Measurements from ENCODE around the gene ANKIB1. TPM values are rescaled to one million over a fixed set of nuclear protein-coding genes. Genes with fewer than 3 reads are reported as not detected.

ANKIB1 gene, protein sequence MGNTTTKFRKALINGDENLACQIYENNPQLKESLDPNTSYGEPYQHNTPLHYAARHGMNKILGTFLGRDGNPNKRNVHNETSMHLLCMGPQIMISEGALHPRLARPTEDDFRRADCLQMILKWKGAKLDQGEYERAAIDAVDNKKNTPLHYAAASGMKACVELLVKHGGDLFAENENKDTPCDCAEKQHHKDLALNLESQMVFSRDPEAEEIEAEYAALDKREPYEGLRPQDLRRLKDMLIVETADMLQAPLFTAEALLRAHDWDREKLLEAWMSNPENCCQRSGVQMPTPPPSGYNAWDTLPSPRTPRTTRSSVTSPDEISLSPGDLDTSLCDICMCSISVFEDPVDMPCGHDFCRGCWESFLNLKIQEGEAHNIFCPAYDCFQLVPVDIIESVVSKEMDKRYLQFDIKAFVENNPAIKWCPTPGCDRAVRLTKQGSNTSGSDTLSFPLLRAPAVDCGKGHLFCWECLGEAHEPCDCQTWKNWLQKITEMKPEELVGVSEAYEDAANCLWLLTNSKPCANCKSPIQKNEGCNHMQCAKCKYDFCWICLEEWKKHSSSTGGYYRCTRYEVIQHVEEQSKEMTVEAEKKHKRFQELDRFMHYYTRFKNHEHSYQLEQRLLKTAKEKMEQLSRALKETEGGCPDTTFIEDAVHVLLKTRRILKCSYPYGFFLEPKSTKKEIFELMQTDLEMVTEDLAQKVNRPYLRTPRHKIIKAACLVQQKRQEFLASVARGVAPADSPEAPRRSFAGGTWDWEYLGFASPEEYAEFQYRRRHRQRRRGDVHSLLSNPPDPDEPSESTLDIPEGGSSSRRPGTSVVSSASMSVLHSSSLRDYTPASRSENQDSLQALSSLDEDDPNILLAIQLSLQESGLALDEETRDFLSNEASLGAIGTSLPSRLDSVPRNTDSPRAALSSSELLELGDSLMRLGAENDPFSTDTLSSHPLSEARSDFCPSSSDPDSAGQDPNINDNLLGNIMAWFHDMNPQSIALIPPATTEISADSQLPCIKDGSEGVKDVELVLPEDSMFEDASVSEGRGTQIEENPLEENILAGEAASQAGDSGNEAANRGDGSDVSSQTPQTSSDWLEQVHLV
- 10 to 100 TPM; 57.7 to 82.0 TPM for total RNA-seq

DNA sequence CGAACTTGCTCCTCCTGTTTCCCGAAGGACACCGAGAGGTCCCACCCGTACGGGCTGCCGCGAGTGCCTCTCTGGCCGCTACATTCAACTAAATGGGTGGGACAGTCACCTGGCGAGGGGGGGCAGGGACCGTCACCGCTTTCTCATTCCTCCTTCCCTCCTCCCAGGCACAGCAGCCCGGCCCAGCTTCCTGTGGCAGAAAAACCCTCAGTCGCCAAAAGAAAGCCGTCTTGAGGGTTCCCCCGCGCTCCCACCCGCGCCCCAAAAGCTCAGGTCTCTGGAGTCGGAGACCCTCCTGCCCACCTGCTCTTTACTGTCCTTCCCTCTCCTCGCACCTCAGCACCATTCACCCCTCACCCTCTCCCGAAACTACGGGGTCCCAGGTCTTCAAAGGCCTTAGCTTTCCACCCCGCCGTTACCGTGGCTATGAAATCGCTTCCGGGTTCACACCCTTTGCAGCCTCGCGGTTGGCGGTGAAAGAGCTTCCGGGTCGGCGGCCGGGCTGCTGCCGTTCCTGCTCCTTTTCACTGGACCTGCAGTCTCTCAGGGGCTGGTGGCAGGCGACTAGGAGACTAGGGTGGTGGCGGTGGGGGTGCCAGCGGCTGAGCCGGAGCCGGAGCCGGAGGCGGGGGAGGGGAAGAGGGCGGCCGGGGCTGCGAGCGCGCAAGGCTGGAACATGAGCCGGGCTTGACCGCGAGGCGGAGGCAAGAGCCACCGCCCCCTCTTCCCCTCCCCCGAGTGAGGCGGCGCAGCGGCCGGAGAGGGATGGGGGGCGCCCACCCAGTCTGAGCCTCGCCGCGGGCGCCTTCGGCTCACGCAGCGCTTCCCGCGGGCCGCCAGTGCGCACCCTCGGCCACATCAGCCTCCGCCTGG is at the start of gene ANKIB1, which contains the start of gene KRIT1:
Gene ANKIB1 (plus strand): TSS at position 488 of the 873 bp plus-strand sequence. CDS start 49,005 bp downstream, outside the sequence.
Gene KRIT1 (minus strand): TSS at position 428 of the 873 bp plus-strand sequence. CDS start 3,779 bp downstream, outside the sequence.
- Mint-ChIP-seq H3K4me3 (peak within 1 kb of the TSS; percentile 97), H3K36me3 (ENCODE audit: low read depth) (peaks cover 22% of the 10 kb centered on the region), H3K4me1 (peaks cover 39% of the 10 kb centered on the region), H3K27me3 (no peaks in the 10 kb centered on the region), H3K27ac (peak within 1 kb of the TSS; percentile 99), H3K9me3 (no peaks in the 10 kb centered on the region)
- ChIA-PET POLR2A (interaction anchor here (0.8 kb wide), 1 partner anchor 202 kb away, joined by 6 read pairs; the partner anchor contains the start of gene GATAD1), CTCF (interaction anchor here (0.6 to 2.9 kb wide), 8 partner anchors 9 to 201 kb away, joined by 3 to 14 read pairs (median 3); partner anchors contain the start of gene GATAD1)
- peak; percentile 90 for DNase-seq

DNA sequence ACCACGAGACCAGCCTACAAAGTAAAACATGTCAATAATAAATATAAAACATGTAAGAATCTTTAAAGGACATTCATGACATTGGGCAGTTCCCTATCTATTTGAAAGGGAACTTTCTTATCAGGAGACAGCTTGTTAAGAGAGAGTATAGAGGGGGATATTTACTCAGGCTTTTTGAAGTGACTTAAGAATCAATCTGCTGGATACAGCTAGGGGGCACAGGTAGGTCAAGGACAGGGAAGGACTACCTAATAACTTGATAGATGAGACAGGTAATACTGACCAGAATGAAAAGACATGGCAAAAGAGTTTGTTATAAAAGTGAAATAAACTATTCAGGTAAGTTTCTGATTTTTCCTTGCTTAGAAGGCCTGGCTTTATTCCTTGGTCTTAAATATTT is 45.0 kb upstream of the ANKIB1 start:
- Mint-ChIP-seq H3K4me3 (no peak overlapping the region), H3K4me1 (peaks cover 5% of the 10 kb centered on the region), H3K36me3 (ENCODE audit: low read depth) (peaks cover 48% of the 10 kb centered on the region), H3K27ac (no peak overlapping the region), H3K9me3 (no peaks in the 10 kb centered on the region), H3K27me3 (no peaks in the 10 kb centered on the region)
- POLR2A ChIA-PET = interaction anchor here (0.6 kb wide), 1 partner anchor 42 kb away, joined by 3 read pairs; no protein-coding TSS in a partner anchor
- DNase-seq = no peak
- CTCF ChIA-PET = no interaction called here

DNA sequence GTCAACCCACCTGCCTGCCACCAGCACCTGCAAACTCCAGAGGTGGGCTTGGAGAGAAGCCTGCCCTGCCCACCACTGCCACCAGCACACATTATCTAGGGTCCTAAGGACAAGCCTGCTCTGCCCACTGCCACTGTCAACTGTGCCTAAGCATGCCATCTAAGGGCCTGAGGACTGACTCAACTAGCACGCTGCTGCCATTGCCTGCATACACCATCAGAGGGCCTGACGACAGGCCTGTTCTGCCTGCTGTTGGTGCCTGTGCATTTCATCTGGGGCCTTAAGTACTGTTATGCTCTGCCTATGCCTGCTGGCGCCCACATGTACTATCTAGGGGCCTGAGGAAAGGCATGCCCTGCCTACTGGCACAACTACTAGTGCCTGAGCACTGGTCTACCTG is 39.8 kb upstream of the ANKIB1 start:
- H3K27ac Mint-ChIP-seq = no peak overlapping the region
- ChIA-PET POLR2A (no interaction called here), CTCF (interaction anchor here (0.6 kb wide), 1 partner anchor 77 kb away, joined by 4 read pairs; no protein-coding TSS in a partner anchor)
- peaks cover 70% of the 10 kb centered on the region for H3K36me3 Mint-ChIP-seq (ENCODE audit: low read depth)
- peaks cover 14% of the 10 kb centered on the region for H3K4me1 Mint-ChIP-seq
- DNase-seq = no peak
- no peak overlapping the region for H3K4me3 Mint-ChIP-seq
- no peaks in the 10 kb centered on the region for H3K27me3 Mint-ChIP-seq
- peaks cover 21% of the 10 kb centered on the region for H3K9me3 Mint-ChIP-seq

DNA sequence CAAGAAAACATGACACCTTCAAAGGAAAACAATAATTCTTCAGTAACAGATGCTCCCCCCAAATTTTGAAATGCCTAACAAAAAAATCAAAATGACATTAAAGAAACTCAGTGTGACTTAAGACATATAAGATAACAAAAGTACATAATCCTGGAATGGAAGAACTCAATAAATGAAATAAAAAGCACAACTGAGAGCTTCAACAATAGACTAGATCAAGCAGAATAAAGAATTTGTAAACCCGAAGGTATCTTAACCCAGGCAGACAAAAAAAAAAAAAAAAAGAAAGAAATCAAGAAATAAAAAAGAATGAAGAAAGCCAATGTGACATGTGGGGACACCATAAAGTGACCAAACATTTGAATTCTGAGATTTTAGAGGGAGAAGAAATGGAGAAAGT is 39.1 kb upstream of the ANKIB1 start:
- Mint-ChIP-seq H3K4me3 (no peak overlapping the region), H3K9me3 (peaks cover 24% of the 10 kb centered on the region), H3K36me3 (ENCODE audit: low read depth) (peaks cover 75% of the 10 kb centered on the region), H3K27me3 (no peaks in the 10 kb centered on the region), H3K27ac (no peak overlapping the region), H3K4me1 (peaks cover 14% of the 10 kb centered on the region)
- CTCF ChIA-PET = interaction anchor here (0.6 to 0.7 kb wide), 2 partner anchors 8 to 78 kb away, joined by 4 read pairs; no protein-coding TSS in a partner anchor
- DNase-seq = no peak
- POLR2A ChIA-PET = no interaction called here

DNA sequence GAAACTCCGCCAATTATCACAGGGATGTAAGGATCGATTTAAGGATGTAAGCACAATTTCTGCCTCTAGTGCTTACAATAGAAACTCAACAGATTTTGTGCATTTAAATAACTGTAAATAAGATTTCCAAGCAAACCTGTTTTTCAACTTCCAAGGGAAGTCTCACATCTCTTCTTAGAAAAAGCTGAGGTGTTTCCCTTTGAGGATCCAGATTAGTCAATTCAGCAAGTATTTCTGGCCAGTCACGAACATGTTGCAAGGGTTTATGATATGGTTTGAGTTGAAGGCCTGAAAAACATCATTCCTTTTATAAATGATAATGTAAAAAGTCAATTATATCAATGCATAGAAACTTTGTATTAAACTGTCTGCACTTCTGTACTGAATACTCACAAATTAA is 24.0 kb upstream of the ANKIB1 start:
- H3K4me3 Mint-ChIP-seq = no peak overlapping the region
- peaks cover 49% of the 10 kb centered on the region for H3K36me3 Mint-ChIP-seq (ENCODE audit: low read depth)
- CTCF ChIA-PET = interaction anchor here (1.7 kb wide), 1 partner anchor 8 kb away, joined by 4 read pairs; no protein-coding TSS in a partner anchor
- POLR2A ChIA-PET = no interaction called here
- no peak for DNase-seq
- H3K4me1 Mint-ChIP-seq = no peaks in the 10 kb centered on the region
- no peaks in the 10 kb centered on the region for H3K27me3 Mint-ChIP-seq
- peak overlapping the region; percentile 13 for H3K27ac Mint-ChIP-seq
- no peaks in the 10 kb centered on the region for H3K9me3 Mint-ChIP-seq

DNA sequence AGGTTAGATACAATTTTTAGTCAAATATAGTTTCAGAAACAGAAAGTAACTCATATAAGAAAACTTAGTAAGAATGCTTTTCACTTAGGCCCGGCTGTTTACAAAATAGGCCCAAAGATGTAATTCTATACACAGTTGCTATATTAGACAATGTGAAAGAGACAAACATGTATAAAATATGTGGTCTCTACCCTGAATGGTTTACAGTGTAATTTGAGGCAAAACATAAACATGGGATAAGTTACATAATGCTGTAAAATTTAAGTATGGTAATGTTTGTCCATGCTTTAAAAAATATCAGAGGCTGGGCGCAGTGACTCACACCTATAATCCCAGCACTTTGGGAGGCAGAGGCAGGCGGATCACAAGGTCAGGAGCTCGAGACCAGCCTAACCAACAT is 18.8 kb upstream of the ANKIB1 start:
- no peak for DNase-seq
- CTCF ChIA-PET = no interaction called here

DNA sequence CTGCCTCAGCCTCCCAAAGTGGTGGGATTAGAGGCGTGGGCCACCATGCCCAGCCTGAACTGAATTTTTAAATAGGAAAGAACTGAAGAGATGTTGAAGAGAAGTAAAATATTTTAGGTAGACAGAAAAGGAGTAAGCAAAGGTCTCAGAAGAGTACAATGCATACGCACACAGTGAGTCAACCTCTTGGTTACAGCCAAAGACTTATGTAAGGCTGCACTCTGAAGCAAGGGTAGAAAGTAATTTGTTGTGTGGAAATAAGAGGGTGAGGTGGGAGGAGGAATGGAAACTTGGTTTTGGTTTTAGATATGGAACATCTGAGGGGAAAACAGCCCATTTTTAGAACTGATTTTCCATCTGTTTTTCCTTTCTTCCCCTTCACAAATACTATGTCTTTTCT is 17.7 kb upstream of the ANKIB1 start:
- CTCF ChIA-PET = interaction anchor here (0.7 to 1.3 kb wide), 2 partner anchors 14 to 18 kb away, joined by 3 read pairs; no protein-coding TSS in a partner anchor
- H3K27ac Mint-ChIP-seq = no peak overlapping the region
- H3K36me3 Mint-ChIP-seq (ENCODE audit: low read depth) = peaks cover 57% of the 10 kb centered on the region
- no peaks in the 10 kb centered on the region for H3K9me3 Mint-ChIP-seq
- POLR2A ChIA-PET = no interaction called here
- H3K4me3 Mint-ChIP-seq = no peak overlapping the region
- DNase-seq = no peak
- no peaks in the 10 kb centered on the region for H3K27me3 Mint-ChIP-seq
- peaks cover 3% of the 10 kb centered on the region for H3K4me1 Mint-ChIP-seq

More for the DNA sequence above, 18.8 kb upstream of the ANKIB1 start:
- Mint-ChIP-seq H3K4me1 (peaks cover 3% of the 10 kb centered on the region), H3K36me3 (ENCODE audit: low read depth) (peaks cover 49% of the 10 kb centered on the region), H3K27ac (no peak overlapping the region), H3K4me3 (no peak overlapping the region), H3K27me3 (no peaks in the 10 kb centered on the region), H3K9me3 (no peaks in the 10 kb centered on the region)
- POLR2A ChIA-PET = no interaction called here

DNA sequence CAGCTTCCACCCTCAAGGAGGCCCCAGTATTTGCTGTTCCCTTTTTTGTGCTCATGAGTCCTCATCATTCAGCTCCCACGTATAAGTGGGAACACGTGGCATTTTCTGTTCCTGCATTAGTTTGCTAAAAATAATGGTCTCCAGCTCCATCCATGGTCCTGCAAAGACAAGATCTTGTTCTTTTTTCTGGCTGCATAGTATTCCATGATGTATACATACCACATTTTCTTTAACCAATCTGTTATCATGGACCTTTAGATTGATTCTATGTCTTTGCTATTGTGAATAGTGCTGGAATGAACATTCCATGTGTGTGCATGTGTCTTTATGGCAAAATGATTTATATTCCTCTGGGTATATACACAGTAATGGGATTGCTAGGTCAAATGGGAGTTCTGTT is 17.0 kb upstream of the ANKIB1 start:
- ChIA-PET POLR2A (no interaction called here), CTCF (interaction anchor here (0.7 to 1.3 kb wide), 2 partner anchors 13 to 17 kb away, joined by 3 read pairs; no protein-coding TSS in a partner anchor)
- Mint-ChIP-seq H3K27ac (no peak overlapping the region), H3K4me1 (peaks cover 3% of the 10 kb centered on the region), H3K9me3 (no peaks in the 10 kb centered on the region), H3K4me3 (no peak overlapping the region), H3K36me3 (ENCODE audit: low read depth) (peaks cover 61% of the 10 kb centered on the region), H3K27me3 (no peaks in the 10 kb centered on the region)
- no peak for DNase-seq

DNA sequence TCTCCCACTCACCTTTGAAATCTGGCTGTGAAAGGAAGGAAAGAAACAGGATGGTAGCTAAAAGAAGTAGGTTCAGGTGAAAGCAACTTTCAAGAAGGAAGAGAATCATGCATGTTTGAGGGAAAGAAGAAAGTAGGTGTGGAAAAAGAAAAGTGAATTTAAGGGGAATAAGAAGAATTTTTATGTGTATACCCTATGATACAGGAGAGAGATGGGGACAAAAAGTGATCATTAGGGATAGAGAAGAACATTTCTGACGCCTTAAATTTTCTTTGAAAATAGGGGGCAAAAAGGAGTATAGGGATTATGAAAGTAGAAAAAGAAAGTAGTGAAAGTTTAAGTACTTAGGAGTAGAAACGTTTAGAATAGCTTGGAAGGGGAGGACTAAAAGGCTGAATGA is 15.2 kb upstream of the ANKIB1 start:
- ChIA-PET POLR2A (no interaction called here), CTCF (interaction anchor here (1.0 to 2.4 kb wide), 4 partner anchors 9 to 17 kb away, joined by 3 to 6 read pairs (median 4); no protein-coding TSS in a partner anchor)
- peak overlapping the region; percentile 17 for H3K27ac Mint-ChIP-seq
- DNase-seq = no peak
- no peaks in the 10 kb centered on the region for H3K27me3 Mint-ChIP-seq
- no peaks in the 10 kb centered on the region for H3K9me3 Mint-ChIP-seq
- H3K36me3 Mint-ChIP-seq (ENCODE audit: low read depth) = peaks cover 63% of the 10 kb centered on the region
- peaks cover 3% of the 10 kb centered on the region for H3K4me1 Mint-ChIP-seq
- H3K4me3 Mint-ChIP-seq = no peak overlapping the region

DNA sequence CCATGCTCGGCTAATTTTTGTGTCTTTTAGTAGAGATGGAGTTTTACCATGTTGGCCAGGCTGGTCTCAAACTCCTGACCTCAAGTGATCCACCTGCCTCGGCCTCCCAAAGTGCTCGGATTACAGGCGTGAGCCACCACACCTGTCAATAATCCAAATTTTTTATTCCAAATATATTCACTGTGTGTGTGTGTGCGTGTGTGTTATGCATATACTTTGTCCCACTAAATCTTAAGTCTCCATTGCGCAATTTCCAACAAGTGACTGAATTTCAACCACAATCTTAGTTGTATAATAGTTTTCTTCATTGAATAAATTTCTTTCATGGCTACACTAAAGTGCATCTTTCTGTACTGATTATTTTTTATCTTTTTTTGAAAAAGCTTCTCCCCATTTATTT is 2.8 kb upstream of the ANKIB1 start:
- DNase-seq = no peak
- Mint-ChIP-seq H3K9me3 (no peaks in the 10 kb centered on the region), H3K27ac (no peak overlapping the region), H3K27me3 (no peaks in the 10 kb centered on the region), H3K36me3 (ENCODE audit: low read depth) (peaks cover 29% of the 10 kb centered on the region), H3K4me1 (peaks cover 32% of the 10 kb centered on the region), H3K4me3 (no peak overlapping the region)
- ChIA-PET CTCF (interaction anchor here (0.8 kb wide), 1 partner anchor 153 kb away, joined by 3 read pairs; no protein-coding TSS in a partner anchor), POLR2A (no interaction called here)

DNA sequence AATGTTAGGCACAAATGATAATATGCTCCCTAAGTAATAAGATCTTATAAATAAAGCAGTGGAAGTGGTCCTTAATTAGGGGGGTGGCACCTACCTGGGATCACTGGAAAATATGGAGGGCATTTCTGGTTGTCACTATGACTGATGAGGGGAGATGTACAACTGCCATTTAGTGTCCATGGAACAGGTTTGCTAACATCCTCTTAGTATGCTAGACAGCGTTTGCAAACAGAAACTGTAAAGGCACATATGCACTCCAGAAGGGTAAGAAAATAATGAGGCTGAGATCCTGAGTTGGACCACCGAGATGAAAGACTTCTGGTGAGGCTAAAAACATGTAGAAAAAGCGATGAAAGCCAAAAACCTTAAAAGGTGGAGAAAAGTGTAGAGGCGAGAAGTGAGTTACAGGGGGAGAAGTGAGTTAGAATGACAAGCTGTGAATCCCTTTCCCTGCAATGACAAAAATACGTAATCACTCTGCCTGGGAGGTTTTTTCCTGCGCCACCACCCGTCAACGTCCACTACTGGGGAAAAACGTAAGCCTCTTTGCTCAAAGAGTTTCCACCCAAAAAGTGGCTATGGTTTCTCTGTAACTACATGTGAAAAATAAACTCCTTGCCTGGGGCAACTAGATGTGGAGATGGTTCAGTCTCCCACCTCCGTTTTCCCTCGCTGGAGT is 827 bp upstream of the ANKIB1 start:
- Mint-ChIP-seq H3K36me3 (ENCODE audit: low read depth) (peaks cover 25% of the 10 kb centered on the region), H3K27me3 (no peaks in the 10 kb centered on the region), H3K4me3 (peak overlapping the region; percentile 97), H3K4me1 (peaks cover 39% of the 10 kb centered on the region), H3K9me3 (no peaks in the 10 kb centered on the region), H3K27ac (peak overlapping the region; percentile 99)
- no peak for DNase-seq
- POLR2A ChIA-PET = interaction anchor here (0.8 kb wide), 1 partner anchor 202 kb away, joined by 6 read pairs; the partner anchor contains the start of gene GATAD1
- CTCF ChIA-PET = interaction anchor here (0.7 to 2.9 kb wide), 6 partner anchors 10 to 202 kb away, joined by 3 to 14 read pairs (median 3); partner anchors contain the start of gene GATAD1
